Midbrain (tissue), 1 donor: ENCODE measurements around the gene SLC18A2.
"Not testable (repeated sequence)": the region's sequence is repeated elsewhere in the genome, so short reads cannot be mapped to it uniquely, and the experiment has no call there.

Source experiments
- DNase-seq: peaks from one replicate; lab custom pipeline; 2025; lab: John Stamatoyannopoulos, UW

Gene SLC18A2

DNA sequence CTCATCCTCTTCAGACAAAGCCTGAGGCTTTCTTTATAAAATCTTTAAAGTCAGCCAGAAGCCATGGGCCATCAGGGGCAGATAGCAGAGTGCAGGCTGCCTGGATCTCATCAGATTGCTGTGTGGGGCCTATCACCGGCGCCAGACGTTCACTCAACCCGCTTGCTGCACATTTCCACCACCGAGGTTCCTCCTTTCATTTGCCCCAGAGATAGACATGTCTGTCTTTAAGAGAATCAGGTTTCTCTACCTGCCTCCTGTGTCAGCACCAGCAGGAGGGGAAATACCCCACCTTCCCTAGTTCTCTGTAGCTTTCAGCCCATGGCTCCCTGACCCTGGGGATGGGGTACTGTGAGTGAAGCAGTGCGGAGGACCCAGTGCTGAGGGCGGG lies 22.0 kb downstream of the SLC18A2 start:
- no peak for DNase-seq

- no peak for DNase-seq
Observed at GRCh38 chr10:117264782-117265181, 23.9 kb downstream of the SLC18A2 start.

DNA sequence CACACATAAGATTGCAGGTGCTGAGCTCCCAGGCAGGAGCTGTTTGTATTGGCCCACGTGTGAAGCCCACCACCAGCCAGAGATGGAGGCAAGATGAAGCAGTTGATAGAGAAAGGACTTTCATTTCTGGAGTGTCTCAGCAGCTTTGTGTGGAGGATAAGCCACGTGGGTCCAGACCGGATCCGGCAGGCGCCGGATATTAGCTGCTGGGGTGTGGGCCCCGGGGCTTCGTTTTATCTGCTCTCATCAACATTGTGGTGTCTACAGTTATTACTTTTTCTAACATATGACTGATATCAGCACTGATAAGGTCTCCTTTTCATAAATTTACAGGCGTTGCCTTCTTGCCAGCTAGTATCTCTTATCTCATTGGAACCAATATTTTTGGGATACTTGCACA lies 25.5 kb downstream of the SLC18A2 start:
- no peak for DNase-seq

DNA sequence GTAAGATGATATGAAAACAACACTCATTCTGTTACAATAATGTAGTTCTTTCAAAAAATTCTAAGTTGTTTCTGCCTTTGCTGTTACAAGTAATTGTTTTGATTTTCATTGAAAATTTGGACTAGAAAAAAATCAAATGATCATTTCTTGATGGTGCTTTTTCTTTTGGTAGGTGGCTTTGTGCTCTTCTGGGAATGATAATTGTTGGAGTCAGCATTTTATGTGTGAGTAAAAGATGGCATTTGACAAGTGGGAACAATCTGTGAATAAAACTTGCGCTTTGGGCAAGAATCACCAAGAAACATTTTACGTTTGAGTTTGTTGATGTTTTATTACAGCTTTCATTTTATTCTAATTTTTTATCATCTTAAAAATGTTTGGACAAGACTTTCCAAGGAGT lies 25.9 kb downstream of the SLC18A2 start:
- no peak for DNase-seq

- DNase-seq, result no peak
Observed at GRCh38 chr10:117268258-117268657, 27.3 kb downstream of the SLC18A2 start.

GRCh38 chr10:117268907-117269306 lies 28.0 kb downstream of the SLC18A2 start:
- no peak for DNase-seq

DNA sequence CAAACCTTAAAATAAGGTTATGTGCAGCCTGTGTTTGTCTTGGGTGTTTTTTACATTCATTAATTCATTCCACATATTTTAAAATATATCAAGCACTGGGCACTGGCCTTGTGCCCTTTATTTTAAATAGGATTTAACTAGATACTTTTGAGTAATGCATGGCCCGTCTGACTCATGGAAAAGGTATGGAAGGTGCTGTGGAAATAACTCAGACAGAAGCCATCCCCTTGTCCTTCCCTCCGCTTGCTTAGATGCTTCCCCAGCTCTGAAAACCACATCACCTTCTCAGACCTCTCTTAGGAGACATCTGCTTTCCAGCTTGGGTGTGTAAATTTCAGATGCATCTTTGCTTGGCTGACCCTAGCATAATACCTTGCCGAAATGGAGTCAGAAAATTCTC lies 30.5 kb downstream of the SLC18A2 start:
- DNase-seq, result no peak

DNA sequence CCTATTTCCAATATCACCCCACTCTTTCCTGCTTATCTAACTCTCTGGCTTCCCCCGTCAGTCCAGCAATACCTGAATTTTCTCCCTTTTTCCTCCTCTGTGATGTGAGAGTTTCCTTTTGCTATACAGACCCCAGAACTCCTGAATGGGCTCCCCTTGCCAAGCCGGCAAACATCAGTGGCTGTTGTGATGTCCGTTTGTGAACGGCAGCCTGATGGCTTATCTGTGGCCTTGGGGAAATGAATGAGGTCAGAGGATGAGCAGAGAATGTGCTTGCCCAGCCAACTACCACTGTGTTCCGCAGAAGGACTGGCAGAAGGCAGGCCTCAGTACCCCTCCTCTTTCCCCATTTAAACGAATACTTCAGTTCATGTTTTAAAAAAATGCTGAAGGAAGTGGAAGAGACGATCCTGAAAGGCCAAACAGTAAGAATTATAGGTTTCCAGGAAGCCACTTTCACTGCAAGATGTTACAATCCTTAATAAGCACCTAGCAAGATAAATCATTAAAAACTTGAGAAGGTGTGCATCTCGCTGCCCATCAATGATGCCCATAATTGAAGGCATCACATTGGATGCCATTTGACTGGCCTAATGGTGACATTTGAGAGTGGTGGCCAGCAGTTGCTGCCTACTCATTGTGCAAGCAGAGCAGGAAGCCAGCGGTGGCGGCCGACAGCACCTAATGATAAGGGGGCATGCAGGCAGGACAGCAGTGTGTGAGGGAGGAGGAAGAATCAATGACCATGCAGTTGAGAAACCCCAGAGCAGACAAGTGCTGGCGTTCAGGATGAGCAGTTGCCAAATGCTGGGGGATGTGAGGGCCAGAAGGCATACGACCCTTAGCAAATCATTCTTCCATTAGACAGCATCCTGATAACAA lies 31.5 kb downstream of the SLC18A2 start:
- DNase-seq, result no peak

DNA sequence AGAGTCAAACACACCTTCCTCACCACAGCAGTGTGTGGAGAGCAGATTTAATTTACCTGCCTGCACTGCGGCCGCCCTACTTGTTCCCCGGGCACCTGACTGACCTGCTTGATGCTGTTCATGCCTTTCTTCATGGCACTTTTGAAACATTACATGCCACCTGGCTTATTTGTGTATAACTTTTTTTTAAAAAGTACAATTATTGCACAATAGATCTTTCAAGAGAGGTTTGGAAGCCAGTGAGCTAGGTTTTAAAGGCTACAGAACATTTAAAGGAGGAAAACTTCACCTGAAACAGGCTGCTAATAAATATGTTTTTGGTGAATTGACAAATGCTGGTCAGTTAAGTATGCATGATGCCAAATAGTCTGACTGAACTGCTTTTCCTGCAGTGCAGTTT lies 33.1 kb downstream of the SLC18A2 start:
- no peak for DNase-seq

GRCh38 chr10:117274509-117274908 lies 33.6 kb downstream of the SLC18A2 start:
- no peak for DNase-seq

DNA sequence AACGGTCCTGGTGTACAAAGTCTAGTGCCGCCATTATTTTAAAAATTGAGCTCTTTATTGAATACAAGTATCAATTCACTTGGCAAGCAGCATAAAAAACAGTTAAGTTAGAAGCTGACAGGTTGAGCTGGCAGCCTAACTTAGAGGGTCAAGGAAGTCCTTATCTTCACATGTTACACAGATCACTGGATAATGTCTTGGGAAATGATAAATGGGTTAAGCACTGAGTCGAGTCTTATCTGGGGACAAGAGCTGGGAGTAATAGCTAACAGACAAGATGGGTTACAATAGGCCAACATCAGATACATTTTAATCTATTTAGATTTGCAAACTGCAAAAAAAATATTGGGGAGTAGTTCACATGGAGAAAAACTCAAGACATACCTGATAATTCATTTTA lies 34.2 kb downstream of the SLC18A2 start:
- DNase-seq, result no peak

DNA sequence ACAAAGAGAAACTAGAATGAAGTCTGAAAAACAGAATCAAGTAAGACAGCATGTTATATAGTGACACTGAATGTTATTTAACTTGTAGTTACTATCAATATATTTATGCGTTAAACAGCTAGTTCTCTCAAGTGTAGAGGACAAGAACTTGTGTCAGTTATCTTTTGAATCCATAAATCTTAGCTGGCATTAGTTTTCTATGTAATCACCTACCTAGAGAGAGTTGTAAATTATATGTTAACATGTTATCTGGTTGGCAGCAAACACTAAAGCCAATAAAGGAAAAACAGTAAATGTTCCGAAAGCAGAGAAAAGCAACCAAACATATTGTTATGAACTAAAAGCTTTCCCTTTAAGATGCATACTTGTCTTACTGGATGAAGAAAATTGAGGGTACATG lies 36.8 kb downstream of the SLC18A2 start:
- no peak for DNase-seq

DNA sequence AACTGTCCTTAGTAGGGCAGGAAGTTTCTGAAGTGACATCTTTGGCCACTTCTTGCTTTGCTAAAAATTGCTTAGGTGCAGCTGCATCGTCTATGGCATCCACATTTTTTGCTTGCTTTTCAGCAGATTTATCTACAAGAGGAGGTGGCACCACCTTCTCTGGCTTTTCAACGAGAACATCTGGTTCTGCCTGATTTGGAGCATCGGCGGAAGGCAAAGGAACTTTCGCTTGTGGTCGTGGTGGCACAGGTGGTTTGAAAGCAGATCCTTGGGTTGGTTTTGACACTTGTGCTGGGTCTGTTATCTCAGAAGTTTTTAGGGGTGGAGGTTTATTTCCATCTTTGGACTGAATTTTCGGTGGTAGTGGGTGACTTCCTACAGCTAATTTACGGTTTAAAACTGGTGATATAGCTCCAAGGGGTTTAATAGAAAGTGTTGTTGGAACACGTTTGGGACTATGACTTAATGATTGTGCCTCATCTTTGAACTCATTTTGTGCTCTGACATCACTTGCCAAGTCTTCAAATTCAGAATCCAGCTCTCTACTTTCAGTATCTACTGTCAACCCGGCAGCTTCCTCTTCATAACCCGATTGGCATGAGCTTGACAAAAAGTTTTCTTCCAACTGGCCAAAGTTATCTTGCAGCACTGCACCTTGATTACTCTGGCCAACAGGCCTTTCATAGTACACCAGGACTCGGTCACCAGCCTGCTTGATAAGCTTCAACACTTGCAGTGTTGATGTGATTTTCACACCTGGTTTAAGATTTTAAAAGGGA lies 44.0 kb downstream of the SLC18A2 start:
- no peak for DNase-seq

- DNase-seq, result not testable (repeated sequence)
Observed at GRCh38 chr10:117290872-117291271, 50.0 kb downstream of the SLC18A2 start.

DNA sequence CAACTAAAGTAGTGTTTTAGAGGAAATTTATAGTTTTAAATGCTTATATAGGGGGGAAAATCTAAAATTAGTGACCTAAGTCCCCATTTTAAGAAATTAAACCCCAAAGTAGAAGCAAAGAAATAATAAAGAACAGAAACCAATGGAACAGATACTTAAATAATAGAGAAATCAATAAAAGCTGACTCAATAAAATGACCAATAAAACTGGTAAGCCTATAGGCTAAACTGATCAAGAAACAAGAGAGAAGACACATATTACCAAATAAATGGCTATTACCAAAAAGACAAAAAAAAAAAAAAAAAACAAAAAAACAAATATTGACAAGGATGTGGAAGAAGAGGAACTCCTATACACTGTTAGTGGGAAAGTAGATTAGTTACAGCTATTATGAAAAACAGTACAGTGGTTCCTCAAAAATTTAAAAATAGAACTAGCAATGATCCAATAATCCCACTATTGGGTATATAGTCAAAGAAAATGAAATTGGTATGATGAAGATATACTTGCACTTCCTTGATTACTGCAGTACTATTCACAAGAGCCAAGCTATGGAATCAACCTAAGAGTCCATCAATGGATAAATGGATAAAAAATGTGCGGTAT lies 53.2 kb downstream of the SLC18A2 start:
- DNase-seq, result no peak

DNA sequence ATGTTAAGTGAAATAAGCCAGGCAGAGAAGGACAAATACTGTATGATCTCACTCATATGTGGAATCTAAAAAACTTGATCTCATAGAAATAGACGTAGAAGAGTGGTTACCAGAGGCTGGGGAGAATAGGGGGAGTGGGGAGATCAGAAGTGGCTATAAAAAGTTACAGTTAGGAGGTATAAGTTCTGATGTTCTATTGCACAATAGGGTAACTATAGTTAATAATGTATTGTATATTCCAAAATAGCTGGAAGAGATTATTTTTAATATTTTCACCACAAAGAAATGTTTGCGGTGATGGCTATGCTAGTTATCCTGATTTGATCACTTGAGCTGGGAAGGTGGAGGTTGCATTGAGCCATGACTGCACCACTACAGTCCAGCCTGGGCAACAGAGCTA lies 53.8 kb downstream of the SLC18A2 start:
- DNase-seq, result no peak

- DNase-seq, result no peak
Observed at GRCh38 chr10:117298219-117298618, 57.3 kb downstream of the SLC18A2 start.

- no peak for DNase-seq
Observed at GRCh38 chr10:117299435-117299834, 58.5 kb downstream of the SLC18A2 start.

GRCh38 chr10:117300671-117301070 lies 59.8 kb downstream of the SLC18A2 start:
- no peak for DNase-seq

DNA sequence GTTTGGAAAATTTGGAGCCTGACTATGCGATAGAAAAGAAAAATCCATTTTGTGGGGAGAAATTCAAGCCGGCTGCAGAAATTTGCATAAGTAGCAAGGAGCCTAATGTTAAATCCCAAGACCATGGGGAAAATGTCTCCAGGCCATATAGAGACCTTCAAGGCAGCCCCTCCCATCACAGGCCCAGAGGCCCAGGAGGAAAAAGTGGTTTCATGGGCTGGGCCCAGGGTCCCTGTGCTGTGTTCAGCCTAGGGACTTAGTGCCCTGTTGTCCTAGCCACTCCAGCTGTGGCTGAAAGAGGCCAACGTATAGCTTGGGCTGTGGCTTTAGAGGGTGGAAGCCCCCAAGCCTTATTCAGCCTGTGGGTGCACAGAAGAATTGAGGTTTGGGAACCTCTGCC lies 62.5 kb downstream of the SLC18A2 start:
- DNase-seq, result not testable (repeated sequence)

- DNase-seq, result no peak
Observed at GRCh38 chr10:117306674-117307073, 65.8 kb downstream of the SLC18A2 start.

DNA sequence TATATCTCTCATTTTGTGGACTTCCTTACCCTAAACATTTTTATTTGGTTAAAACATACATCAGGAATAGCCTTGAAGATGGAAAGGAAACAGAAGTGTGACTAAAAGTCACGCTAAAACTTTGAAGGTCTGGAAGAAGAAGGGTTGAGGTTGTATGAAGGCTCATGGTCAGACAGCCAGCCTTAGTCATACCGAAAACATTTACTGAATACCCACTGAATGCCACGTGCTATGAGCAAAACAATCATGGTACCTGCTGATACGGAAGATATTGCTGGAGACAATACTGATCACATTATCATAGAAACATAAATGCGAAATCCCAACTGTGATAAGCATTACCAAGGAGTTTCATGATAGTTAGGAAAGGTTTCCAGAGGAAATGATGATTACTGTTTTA lies 70.3 kb downstream of the SLC18A2 start:
- DNase-seq, result no peak

DNA sequence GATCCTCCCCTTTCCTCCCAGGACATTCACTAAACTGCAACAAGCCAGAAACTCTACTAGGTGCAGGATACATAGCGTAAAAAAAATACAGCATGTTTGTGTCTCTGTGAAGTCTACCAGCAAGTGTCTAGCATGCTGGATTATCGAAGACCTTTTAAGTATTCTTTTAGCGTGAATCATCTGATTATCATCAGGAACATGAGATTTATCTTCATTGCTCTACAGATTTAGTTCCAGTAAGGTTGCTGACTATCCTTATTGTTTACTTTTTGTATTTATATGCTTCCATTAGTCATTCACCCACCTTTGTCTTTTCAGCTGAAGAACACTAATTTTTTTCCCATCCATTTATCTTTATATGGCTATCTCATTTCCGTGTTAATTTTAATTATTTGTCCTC lies 71.5 kb downstream of the SLC18A2 start:
- no peak for DNase-seq
